ENCODE measurements around the gene TMEM135. TPM values are rescaled to one million over a fixed set of nuclear protein-coding genes. Genes with fewer than 3 reads are reported as not detected.

Gene TMEM135
- total RNA-seq, 1 experiment from 2014 or later, result 26.3 TPM

GRCh38 chr11:87352759-87353707 lies 315.3 kb downstream of the TMEM135 start:
- DNase-seq (ENCODE audit: low spot score), result peak; percentile 72

GRCh38 chr11:87353771-87354345 lies 316.1 kb downstream of the TMEM135 start:
- no peak for DNase-seq (ENCODE audit: low spot score)

- no peak for DNase-seq (ENCODE audit: low spot score)
These were observed 317.9 kb downstream of the TMEM135 start for GRCh38 chr11:87355596-87355995.

- no peak for DNase-seq (ENCODE audit: low spot score)
These were observed 318.7 kb downstream of the TMEM135 start for GRCh38 chr11:87356428-87356827.

- no peak for DNase-seq (ENCODE audit: low spot score)
These were observed 320.7 kb downstream of the TMEM135 start for GRCh38 chr11:87358461-87358860.

- no peak for DNase-seq (ENCODE audit: low spot score)
These were observed 321.7 kb downstream of the TMEM135 start for GRCh38 chr11:87359401-87359800.

GRCh38 chr11:87361891-87362290 lies 324.2 kb downstream of the TMEM135 start:
- no peak for DNase-seq (ENCODE audit: low spot score)

GRCh38 chr11:87366346-87366745 lies 328.6 kb downstream of the TMEM135 start:
- no peak for DNase-seq (ENCODE audit: low spot score)

GRCh38 chr11:87366763-87367405 lies 329.1 kb downstream of the TMEM135 start:
- DNase-seq (ENCODE audit: low spot score), result no peak

- DNase-seq (ENCODE audit: low spot score), result no peak
These were observed 330.4 kb downstream of the TMEM135 start for GRCh38 chr11:87368151-87368550.

- DNase-seq (ENCODE audit: low spot score), result no peak
These were observed 331.2 kb downstream of the TMEM135 start for GRCh38 chr11:87368858-87369480.

GRCh38 chr11:87369888-87370287 lies 332.2 kb downstream of the TMEM135 start:
- DNase-seq (ENCODE audit: low spot score), result no peak

GRCh38 chr11:87372065-87372464 lies 334.3 kb downstream of the TMEM135 start:
- DNase-seq (ENCODE audit: low spot score), result no peak

Other genes starting within 250 kb of the TMEM135 start
- gene PRSS23, start 237.4 kb upstream of the TMEM135 start, total RNA-seq (2014; rRNA removed; shearing (Covaris generic)), result 113 and 125 TPM in 2 replicates
- gene FZD4, start 82.5 kb upstream of the TMEM135 start, total RNA-seq (2014; rRNA removed; shearing (Covaris generic)), result 8.8 and 10.5 TPM in 2 replicates